ENCODE data around the gene ZSWIM6.

DNA sequence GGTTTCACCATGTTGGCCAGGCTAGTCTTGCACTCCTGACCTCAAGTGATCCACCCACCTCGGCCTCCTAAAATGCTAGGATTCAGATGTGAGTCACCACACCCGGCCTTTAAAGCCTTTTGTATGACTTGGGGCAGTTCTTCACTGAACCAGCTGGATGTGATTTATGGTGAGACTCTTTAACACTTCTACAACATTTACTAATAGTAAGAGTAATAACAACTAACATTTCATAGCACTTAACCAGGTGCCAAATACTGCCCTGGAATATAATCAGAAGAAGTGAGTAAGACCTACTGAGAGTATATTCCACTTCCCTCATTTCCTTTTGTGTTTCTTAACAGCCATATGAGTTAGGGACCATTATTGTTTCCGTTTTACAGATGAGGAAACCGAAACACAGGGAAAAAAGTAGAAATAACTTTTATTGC lies 10.0 kb downstream of the ZSWIM6 start:
- TF ChIP-seq EZH2 (IDR thresholded peaks at IDR 0.05; ENCODE audit: borderline replicate concordance, low read length) = no peak
- TF ChIP-seq, protein P1, sequence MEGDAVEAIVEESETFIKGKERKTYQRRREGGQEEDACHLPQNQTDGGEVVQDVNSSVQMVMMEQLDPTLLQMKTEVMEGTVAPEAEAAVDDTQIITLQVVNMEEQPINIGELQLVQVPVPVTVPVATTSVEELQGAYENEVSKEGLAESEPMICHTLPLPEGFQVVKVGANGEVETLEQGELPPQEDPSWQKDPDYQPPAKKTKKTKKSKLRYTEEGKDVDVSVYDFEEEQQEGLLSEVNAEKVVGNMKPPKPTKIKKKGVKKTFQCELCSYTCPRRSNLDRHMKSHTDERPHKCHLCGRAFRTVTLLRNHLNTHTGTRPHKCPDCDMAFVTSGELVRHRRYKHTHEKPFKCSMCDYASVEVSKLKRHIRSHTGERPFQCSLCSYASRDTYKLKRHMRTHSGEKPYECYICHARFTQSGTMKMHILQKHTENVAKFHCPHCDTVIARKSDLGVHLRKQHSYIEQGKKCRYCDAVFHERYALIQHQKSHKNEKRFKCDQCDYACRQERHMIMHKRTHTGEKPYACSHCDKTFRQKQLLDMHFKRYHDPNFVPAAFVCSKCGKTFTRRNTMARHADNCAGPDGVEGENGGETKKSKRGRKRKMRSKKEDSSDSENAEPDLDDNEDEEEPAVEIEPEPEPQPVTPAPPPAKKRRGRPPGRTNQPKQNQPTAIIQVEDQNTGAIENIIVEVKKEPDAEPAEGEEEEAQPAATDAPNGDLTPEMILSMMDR (IDR thresholded peaks at IDR 0.05; ENCODE audit: low read length) = no peak
